ENCODE data around the gene WNT3.
"Not testable (repeated sequence)": the region's sequence is repeated elsewhere in the genome, so short reads cannot be mapped to it uniquely, and the experiment has no call there.

Gene WNT3

DNA sequence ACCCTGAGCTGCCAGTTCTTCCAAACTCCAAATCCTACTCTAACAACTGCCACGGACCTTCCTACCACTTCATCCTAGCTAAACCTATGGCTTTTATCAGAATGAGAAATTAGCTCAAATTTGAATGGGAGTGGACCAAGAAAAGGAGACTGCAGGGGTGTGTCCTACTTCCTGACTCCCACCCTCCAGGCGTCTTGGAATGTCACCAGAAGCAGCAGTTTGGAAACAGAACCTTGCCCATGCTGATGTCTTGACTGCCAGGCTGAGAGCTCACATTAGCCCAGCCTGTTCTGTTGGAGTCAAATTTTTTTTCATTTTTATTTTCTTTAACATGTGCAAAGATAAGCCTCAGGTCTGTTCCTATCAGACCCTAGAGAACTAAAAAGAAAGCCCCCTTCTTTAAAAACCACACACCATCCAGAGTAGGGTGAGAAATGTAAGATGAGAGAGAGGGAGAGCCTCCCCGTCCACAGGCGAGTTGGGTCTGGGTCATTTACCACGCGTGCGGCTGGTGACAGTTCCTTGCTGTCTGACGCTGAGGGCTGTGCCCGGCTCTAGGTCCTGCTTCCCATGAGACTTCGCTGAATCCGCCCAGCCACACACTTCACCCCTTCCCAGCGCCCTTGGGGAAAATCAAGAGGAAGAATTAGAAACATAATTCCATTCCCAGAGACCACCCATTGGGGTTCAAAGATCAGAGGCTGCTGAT is 54.3 kb downstream of the WNT3 start:
- DNase-seq, result no peak

DNA sequence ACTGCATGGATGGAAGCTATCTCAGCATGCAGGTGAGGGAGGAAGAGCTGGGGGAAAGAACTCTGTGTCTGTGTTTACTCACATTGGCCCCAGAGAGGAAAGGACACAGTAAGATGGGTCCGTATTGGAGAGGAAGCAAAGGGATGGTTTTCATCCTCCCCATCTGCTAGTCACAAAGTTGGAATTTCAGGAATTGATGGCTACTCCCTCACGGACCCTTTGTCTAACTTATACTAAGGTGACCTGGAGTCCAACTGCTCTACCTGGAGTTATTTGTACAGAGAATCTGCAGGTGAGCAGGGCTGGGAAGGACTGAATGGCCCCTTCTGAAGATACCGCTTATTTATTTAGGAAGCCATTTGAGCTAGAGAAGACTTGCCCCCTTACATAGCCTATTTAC is 55.1 kb downstream of the WNT3 start:
- no peak for DNase-seq

GRCh38 chr17:46759141-46759540 is 59.4 kb downstream of the WNT3 start:
- DNase-seq, result no peak

DNA sequence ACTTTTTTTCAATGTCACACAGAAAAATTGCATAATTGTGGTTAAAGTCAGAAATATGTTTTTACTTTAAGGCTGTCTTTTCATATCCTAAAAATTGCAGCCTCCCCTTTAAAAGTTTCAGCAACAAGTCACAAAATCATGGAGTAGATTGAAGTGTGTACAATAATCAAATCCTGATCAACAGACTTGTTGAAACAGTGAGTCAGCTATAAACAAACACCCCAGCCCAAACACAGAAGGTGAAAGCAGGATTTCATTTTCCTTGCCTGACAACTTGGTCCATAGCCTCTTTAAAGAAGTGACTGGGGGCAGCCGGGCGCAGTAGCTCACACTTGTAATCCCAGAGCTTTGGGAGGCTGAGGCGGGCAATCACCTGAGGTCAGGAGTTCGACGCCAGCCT is 59.9 kb downstream of the WNT3 start:
- DNase-seq, result no peak

DNA sequence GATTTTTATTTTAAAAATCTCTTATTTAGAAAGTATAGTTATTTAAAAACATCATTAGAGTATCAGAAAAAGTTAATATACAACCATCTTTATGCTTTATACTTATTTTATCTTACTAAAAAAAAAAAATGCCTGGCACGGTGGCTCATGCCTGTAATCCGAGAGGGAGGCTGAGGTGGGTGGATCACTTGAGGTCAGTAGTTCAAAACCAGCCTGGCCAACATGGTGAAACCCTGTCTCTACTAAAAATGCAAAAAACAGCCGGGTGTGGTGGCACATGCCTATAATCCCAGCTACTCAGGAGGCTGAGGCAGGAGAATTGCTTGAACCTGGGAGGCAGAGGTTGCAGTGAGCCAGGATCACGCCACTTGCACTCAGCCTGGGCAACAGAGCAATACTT is 60.9 kb downstream of the WNT3 start:
- not testable (repeated sequence) for DNase-seq

DNA sequence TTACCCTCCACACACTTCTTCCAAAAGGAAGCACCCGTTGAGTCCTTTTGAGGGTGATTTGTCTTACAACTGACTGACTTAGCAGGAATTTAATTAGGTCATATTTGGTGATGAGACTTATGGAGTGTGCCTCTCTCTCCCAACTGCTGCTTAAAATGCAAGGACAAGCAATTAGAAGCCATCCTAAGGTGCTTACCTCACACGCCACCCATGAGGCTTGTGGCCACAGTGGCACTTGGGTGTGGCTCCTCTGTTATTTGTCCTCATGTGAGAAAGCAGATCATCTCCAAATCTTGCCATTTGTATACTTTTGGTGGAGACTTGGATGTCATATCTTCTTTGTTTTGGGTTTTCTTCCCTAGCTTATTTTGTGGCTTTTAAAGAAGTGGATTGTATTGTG is 61.6 kb downstream of the WNT3 start:
- DNase-seq, result no peak

- no peak for DNase-seq
Observed at GRCh38 chr17:46756081-46756735, 62.3 kb downstream of the WNT3 start.

DNA sequence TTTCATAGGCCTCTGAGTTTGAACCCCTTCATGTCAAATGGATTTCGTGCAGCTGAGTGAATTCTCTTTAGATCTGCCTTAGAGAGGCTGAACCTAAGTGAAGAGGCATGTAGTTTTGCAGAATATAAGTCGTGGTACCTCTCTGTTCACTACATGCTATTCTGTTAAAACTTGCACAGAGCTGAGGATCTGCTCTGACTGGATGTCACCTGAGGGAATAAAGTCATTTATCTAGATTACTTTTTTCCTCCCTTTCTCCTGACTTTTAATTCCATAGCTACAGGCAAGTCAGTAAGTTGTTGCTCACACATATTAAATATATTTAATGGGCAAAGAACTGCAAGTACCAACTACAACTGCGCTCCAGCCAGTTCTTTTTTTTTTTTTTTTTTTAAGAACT is 64.7 kb downstream of the WNT3 start:
- no peak for DNase-seq

DNA sequence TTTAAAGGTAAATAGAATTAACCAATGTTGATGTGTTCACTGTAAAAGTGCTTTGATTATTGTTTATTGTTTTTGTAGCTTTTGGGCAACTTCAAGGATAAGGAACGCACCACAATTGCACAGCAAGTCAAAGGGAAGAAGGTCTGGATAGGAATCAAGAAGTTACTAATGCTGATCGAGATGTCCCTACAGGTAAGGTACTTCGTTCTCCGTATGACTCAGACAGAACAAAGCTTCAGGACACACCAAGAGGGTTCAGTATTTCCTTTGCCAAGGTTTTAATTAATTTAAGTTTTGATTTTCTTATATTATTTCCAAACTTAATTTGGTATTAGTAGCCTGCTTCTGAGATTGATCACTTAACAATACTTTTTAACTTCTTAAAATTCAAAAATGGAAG is 67.1 kb downstream of the WNT3 start:
- no peak for DNase-seq

GRCh38 chr17:46745376-46745775 is 73.1 kb downstream of the WNT3 start:
- no peak for DNase-seq

GRCh38 chr17:46744441-46744840 is 74.1 kb downstream of the WNT3 start:
- no peak for DNase-seq

DNA sequence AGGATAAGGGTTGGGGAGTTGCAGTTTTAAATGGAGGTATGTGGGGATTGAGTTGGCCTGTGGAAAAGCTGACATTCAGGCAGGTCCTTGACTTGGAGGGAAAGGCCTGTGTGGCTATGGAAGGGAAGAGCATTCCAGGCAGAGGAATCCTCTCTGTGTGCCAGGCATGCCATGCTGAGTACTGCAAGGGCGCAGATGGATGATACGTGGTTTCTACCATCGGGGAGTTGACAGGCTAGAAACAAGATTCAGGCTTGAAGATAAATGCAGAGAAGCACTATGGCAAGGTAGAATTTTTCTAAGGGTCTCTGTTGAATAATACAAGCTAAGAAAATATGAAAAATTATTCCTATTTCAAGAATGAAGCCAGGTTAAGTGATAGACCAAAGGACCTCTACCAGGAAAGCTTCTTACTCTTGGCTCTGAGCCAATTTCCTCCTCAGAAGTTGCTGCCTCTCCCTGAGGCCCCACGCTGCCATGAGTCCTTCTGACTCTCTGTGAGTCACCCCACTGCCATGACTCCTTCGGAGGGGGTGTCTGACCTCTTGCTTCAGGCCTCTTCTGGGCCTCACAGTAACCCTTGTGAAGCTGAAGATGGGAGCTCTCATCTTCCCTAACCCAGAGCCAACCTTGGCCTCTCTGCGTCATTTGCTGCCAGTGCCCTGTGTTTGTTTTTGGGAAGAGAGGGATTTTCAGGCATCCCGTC is 75.8 kb downstream of the WNT3 start:
- no peak for DNase-seq

GRCh38 chr17:46741122-46741730 is 77.3 kb downstream of the WNT3 start:
- DNase-seq, result no peak

DNA sequence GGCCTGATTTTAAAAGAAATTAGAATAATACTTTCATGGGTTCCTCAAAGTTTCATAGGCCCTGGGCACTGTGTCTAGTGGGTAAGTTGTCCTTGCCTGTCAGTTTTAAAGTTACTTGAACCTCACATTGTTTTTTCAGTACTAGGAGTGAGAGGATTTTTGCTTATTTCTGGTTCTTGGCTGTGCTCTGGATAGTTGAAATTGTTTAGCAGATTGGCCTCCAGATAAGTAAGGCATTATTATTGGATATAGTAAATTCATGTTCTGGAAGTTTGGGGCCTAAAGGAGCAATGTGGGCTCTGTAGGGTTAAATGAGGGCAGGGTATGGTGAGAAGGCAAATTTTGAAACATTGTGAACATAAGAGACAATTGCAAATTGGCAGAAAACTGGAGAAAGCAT is 78.5 kb downstream of the WNT3 start:
- no peak for DNase-seq

DNA sequence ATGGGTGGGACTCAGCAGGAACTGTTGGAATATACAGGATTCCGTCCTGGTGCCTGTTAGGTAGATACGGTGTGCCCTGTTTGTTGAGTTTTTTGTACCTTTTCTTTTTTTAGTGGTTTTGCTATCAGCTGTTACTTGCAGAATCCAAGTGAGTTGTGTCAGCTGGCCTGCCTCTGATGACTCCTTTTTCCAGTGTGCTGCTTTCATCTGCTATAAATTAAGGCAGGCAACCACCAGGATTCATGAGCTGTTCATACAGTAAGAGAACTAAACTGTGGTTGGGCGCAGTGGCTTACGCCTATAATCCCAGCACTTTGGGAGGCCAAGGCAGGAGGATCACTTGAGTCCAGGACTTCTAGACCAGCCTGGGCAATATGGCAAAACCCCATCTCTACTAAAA is 79.9 kb downstream of the WNT3 start:
- DNase-seq, result no peak

DNA sequence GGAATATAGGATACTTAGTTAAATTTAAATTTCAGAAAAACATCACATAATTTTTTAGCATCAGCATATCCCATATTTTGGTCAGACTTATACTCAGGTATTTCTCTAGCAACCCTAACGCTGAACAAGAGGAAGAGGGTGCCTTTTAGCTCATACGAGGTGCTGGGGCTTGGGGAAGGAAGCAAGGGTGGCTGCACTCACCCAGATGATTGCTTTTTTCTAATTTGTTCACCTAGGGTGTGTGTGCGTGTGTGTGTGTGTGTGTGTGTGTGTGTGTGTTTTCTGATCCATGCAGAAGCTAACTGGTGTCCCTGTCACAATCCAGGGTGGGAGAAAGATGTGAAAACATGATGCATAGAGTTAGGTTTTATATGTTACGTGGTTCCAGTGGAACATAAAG is 81.2 kb downstream of the WNT3 start:
- DNase-seq, result no peak

- DNase-seq, result no peak
Observed at GRCh38 chr17:46736100-46736499, 82.4 kb downstream of the WNT3 start.

DNA sequence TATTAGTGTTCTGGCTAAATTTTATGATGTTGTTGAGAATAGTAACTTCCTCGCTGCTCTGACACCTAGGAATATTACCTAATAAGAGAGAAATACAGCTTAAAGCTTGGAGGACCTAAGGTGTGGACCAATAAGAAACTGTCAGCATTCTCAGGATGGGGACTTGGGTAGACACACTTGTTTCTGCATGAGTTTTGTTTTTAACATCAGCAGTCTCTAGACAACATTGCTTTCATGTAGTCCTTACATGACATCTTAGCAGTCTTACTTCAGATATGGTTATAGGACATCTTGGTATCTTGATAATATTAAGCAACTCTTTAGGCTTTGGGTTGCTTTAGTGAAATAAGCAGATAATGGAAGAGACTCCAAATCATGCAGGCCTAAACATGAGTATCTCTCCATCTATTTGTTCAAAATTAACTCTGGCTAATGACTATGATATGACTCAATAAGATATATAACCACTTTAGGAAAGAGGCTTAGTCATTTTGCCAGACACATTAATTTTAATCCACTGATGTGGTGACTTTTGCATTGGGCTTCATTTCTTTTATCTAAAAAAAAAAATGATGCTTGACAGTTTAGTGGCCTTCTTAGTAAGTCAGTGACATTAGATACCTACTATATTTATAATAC is 84.5 kb downstream of the WNT3 start:
- no peak for DNase-seq

GRCh38 chr17:46732754-46733398 is 85.6 kb downstream of the WNT3 start:
- no peak for DNase-seq

GRCh38 chr17:46732160-46732559 is 86.3 kb downstream of the WNT3 start:
- no peak for DNase-seq

DNA sequence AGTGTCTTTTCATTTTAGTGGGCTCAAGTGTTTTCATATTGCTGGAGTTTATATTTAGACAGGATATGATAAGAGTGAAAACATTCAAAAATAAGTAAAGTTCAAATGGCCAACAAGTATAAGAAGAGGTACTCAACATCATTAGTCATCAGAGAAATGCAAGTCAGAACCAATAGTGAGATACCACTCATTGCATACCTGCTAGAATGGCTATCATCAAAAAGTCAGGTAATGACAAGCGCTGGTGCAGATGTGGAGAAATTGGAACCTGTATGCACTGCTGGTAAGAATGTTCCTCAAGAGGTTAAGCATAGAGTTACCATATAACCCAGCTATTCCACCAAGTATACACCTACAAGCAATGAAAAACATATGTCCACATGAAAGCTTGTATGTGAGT is 87.8 kb downstream of the WNT3 start:
- no peak for DNase-seq

DNA sequence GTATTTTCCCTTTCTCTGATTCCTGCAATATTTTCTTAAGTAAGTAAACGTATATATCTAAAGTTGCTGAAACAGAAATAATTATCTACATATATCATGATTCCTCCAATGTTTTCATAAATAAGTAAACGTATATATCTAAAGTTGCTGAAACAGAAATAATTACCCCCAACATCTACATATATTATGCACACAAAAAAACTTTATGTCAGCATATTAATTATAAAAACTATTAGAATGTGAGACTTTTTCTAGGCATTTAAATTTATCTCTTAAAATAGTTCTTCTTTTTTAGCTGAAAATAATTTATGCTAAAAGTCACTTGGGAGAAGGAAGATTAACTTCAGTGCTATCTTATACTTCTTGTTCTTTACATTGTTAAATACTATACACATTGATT is 88.5 kb downstream of the WNT3 start:
- DNase-seq, result no peak

Measured in effector CD8-positive, alpha-beta T cell (primary cell).